GM18861 (cell line): ENCODE measurements around the gene DNHD1.

Source experiments
- ATAC-seq: cut with Tn5 transposase; IDR thresholded peaks from one replicate; pipeline ENCODE4 v1.9.1; 2021; ENCODE audit not compliant: unreplicated experiment

The DNHD1 gene

DNA sequence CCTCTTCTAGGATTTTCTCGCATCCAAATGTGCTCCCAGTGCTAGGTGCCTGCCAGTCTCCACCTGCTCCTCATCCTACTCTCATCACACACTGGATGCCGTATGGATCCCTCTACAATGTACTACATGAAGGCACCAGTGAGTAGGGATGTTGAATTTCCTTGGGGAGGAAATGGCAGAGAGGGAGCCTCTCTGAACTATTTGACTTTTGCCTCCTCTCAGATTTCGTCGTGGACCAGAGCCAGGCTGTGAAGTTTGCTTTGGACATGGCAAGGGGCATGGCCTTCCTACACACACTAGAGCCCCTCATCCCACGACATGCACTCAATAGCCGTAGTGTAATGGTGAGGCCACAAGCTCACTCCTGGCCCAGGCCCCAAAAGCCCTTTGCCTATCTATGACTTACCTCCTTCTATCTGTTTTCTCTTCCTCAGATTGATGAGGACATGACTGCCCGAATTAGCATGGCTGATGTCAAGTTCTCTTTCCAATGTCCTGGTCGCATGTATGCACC is 112.5 kb downstream of the DNHD1 start:
- no peak for ATAC-seq

GRCh38 chr11:6610591-6610990 is 113.5 kb downstream of the DNHD1 start:
- no peak for ATAC-seq

- no peak for ATAC-seq
Observed at GRCh38 chr11:6611092-6611962, 114.2 kb downstream of the DNHD1 start.

DNA sequence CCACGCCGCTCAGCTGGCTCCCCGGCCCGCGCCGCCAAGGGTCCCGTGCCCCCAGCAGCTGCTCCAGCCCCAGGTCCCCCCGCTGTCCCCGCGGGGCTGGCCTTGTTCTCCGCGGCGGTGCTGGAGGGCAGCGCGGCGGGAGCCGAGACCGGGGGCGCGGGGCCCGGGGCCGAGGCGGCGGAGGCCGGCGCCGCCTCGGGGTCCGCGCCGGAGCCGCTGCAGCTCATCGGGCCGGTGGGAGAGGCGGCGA is 114.8 kb downstream of the DNHD1 start:
- ATAC-seq = peak; percentile 4

DNA sequence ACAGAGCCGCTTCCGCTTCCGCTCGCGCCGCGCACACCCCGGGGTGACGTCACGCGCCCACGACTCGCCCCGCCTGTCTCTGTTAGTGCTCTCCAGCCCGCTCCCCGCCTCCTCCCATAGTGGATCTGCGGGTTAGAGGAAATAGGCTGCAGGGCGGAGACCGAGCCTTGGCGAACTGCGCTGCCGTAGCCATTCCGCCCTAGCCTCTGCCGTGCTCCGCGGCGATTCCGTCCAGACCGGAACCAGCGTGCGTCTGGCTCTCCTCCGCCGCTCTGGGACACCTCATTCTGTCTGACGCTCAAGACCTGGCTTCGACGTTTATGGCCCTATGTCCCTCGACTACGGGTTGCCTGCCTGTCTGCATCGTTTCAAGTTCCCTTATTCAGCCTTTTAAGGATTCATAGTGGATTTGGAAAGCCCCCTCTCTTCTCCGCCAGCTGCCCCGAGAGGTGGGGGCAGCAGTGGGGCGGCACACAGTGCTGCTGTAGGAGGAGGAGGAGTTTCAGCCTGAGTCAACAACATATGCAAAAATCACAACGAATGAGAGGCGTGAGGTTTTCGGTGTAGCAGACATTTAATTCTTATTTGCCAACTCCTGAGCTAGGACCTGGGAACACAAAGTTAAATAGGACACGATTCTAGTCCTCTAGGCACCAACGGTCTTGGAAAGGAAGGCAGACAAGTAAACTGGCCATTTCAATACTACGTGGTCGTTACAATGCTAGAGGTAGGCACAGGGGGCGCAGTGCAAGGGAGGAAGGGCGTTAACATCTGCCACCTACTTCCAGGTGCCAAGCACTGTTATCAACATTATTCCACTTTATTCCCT is 115.3 kb downstream of the DNHD1 start, which contains the start of gene TAF10:
TSS of gene TAF10 (minus strand) at position 4 of the 829 bp plus-strand sequence. CDS start 27 bp downstream, outside the sequence.
- ATAC-seq = peak; percentile 69

DNA sequence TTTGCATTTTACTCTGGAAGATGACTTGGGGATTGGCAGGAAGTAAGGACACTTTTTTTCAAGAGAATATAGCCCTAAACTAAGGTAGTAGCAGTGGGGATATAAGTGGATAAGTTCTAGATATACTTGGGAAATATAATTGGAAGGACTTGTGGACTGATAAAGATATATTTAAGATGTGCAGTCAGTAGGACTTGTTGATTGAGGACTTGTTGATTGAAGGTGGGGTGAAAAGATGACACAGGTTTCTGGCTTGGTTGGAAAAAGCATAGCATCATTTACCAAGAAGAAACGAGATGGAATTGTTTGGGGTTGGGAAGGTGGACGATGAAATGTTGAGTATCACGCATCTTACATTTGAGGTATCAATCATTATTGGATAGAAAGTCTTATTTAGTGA is 116.4 kb downstream of the DNHD1 start:
- no peak for ATAC-seq

DNA sequence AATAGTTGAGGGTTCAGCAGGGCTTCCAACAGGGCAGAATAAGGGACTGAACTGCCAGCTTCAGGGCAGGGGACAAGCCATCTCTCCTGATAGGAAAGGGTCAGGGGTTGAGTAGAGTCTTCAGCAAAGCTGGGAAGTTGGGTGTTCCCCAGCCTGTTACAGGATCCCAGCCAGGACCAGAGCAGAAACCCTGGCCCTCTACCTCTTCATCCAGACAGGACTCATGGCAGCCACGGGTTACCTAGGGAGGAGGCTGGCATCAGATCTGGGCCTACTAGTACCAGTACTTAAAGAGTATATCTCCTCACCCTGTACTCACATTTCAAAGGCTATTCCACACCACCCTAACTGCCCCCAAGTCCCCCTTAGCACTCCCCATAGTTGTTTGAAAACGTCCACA is 117.4 kb downstream of the DNHD1 start:
- no peak for ATAC-seq

- no peak for ATAC-seq
Observed at GRCh38 chr11:6615046-6615445, 118.0 kb downstream of the DNHD1 start.

GRCh38 chr11:6615882-6616585 is 119.0 kb downstream of the DNHD1 start:
- no peak for ATAC-seq

DNA sequence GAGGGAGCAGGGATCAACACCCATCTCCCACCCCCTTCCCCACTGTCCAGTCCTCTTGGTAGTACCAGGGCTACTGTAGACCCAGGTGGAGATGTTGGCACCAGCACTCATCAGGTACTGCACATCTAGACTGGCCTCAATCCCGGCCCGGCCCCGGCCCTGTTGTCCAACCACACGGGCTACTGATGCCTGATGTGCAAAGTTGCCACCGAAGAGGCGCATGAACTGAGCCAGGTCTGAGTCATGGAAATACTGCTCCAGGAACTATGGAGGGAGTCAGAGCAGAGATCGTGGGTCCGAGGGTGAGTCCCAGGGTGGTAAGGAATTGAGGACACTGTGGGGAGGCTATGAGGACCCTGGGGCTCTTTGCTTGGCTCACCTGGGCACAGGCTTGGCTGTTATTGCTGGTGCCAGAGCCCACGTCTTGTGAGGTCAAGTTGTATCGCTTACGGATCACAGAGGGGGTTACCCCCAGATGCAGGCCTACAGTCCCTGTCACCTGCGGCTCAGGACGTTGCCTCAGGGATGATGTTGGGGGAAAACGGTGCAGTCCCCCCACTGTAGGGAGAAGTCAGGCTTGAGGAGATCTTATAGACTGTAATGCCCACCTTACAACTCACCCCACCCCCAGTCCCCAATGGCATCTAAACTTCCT is 119.6 kb downstream of the DNHD1 start:
- ATAC-seq = no peak

DNA sequence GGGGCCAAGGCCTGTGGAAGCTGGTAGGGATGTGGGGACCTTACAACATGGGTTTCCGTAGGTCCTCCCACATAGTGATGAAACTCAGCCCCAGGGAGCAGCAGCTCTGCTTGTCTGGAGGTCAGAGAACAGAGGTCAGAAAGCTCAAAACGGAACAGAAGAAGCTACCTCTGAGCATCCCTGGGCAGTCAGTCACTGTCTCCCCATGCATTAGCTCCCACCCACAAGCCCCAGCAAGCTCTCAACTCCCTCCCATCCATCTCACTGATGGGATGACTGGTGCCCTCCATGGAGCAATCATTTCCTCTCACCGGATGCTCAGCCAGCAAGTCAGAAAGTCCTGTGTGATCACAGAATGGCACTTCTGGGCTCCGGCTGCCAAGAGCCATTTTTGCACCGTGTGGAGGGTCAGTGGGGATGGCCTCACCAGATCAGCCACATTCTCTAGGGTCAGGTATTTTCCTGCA is 120.3 kb downstream of the DNHD1 start:
- ATAC-seq = no peak

DNA sequence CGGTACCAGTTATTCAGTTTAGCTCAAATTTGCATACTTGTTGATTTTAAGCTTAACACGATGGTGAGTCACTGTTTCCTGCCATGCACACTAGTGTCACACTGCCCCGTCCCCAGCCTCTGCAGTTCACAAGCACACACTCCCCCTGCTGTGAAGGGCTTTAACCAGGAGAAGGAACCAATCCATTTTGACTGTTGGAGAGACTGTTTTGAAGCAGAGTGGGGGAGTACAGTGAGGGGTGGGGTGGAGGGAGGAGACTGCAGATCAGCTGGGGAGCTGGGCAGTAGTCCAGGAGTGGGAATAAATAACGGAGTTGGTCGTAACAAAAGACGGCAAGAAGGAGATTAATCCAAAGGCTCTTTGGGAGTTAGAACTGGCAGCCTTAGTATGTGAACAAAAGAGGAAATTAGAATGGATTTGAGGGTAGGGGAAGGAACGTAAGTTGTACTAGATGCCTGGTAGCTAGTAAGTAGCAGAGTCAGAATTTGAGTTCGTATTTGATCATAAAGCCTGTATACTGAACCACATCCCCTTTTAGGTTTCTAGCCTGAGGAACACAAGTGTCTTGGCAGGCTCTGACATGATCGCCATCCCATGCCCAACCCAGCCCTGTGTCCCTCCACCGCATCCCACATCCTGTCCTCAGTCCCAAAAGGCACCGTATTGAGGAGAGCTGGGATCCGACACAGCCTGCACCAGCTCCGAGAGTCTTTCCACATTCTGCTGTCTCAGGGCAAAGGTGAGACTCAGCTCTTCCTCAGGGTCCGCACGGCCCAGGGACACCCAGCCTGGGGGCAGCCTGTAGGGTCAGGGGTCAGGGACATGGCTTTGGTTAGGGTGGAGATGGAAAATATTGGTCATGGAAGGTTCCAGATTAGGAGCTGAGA is 121.3 kb downstream of the DNHD1 start:
- no peak for ATAC-seq

GRCh38 chr11:6619004-6619745 is 122.1 kb downstream of the DNHD1 start, which contains the start of gene TPP1:
TPP1 (minus strand) TSS chr11:6619422; CDS start chr11:6619400, 22 bp downstream.
- ATAC-seq = peak; percentile 97

- no peak for ATAC-seq
Observed at GRCh38 chr11:6620636-6621035, 123.6 kb downstream of the DNHD1 start.
